ENCODE measurements around the gene SNX6. TPM values are rescaled to one million over a fixed set of nuclear protein-coding genes. Genes with fewer than 3 reads are reported as not detected.

Gene SNX6
- total RNA-seq, 1 experiment from 2014 or later = 73.4 TPM

GRCh38 chr14:34610101-34610500 lies 19.8 kb downstream of the SNX6 start:
- no peaks in the 10 kb centered on the region for H3K9me2 ChIP-seq (ENCODE audit: insufficient read depth)
- H3K4me3 ChIP-seq (replicated peaks in 1 of 2; ENCODE audit: low read depth in 1 of 2, low read length in 2 of 2) = no peak overlapping the region
- H3K27me3 ChIP-seq (ENCODE audit: insufficient read depth, low read length) = no peaks in the 10 kb centered on the region
- H3K79me2 ChIP-seq (ENCODE audit: insufficient read depth, low read length) = peaks cover 2% of the 10 kb centered on the region
- intact Hi-C loops (cut with micrococcal nuclease) = no loop called here
- H3K9ac ChIP-seq (ENCODE audit: low read length) = no peak overlapping the region
- no peaks in the 10 kb centered on the region for H3K9me3 ChIP-seq (ENCODE audit: control insufficient read depth in 1 of 2, insufficient read depth in 1 of 2, low read depth in 1 of 2, low read length in 2 of 2)
- peaks cover 0 to 4% of the 10 kb centered on the region in 2 experiments; a peak in 1 of 4 replicates for H3K4me1 ChIP-seq (ENCODE audit: control insufficient read depth in 1 of 2, insufficient read depth in 2 of 2, low read length in 2 of 2)
- TF ChIP-seq ZFX (IDR thresholded peaks at IDR 0.05) (no peak), TCF7L2 (IDR thresholded peaks at IDR 0.05; ENCODE audit: borderline replicate concordance, extremely low read depth, insufficient read depth, insufficient read length) (no peak)
- ATAC-seq (no peak), DNase-seq (ENCODE audit: low read depth, low spot score) (no peak)
- H3K36me3 ChIP-seq (ENCODE audit: control insufficient read depth in 1 of 2, insufficient read depth in 2 of 2, low read length in 2 of 2) = peaks cover 16 to 21% of the 10 kb centered on the region in 2 experiments
- H3K27ac ChIP-seq (ENCODE audit: low read depth, low read length) = no peak overlapping the region
- ChIA-PET POLR2A (no interaction called here), CTCF (no interaction called here), RAD21 (ENCODE audit: low non-redundant PET in 1 of 2, low total read pairs in 2 of 2, uncharacterized antibody in 2 of 2, unreplicated experiment in 2 of 2) (no interaction called here)
- no peak overlapping the region for H2AFZ ChIP-seq (ENCODE audit: low read depth, low read length, poor library complexity, severe bottlenecking)
- H3K4me2 ChIP-seq (ENCODE audit: low read length) = no peak overlapping the region
- no peaks in the 10 kb centered on the region for H4K20me1 ChIP-seq (ENCODE audit: insufficient read depth)
- BruUV-seq (replicated peaks) = no TSS peak

GRCh38 chr14:34605461-34605860 lies 24.5 kb downstream of the SNX6 start:
- Histone ChIP-seq H3K9me3 (ENCODE audit: control insufficient read depth in 1 of 2, insufficient read depth in 1 of 2, low read depth in 1 of 2, low read length in 2 of 2) (no peaks in the 10 kb centered on the region), H4K20me1 (ENCODE audit: insufficient read depth) (no peaks in the 10 kb centered on the region), H3K79me2 (ENCODE audit: insufficient read depth, low read length) (no peaks in the 10 kb centered on the region; the same call in 1 of the 2 replicates), H3K36me3 (ENCODE audit: control insufficient read depth in 1 of 2, insufficient read depth in 2 of 2, low read length in 2 of 2) (peaks cover 36 to 48% of the 10 kb centered on the region in 2 experiments), H3K27ac (ENCODE audit: low read depth, low read length) (no peak overlapping the region), H3K4me2 (ENCODE audit: low read length) (no peak overlapping the region), H3K4me1 (ENCODE audit: control insufficient read depth in 1 of 2, insufficient read depth in 2 of 2, low read length in 2 of 2) (peaks cover 0 to 4% of the 10 kb centered on the region in 2 experiments; a peak in 1 of 4 replicates), H3K9ac (ENCODE audit: low read length) (no peak overlapping the region), H3K9me2 (ENCODE audit: insufficient read depth) (no peaks in the 10 kb centered on the region), H2AFZ (ENCODE audit: low read depth, low read length, poor library complexity, severe bottlenecking) (no peak overlapping the region), H3K27me3 (ENCODE audit: insufficient read depth, low read length) (no peaks in the 10 kb centered on the region), H3K4me3 (replicated peaks in 1 of 2; ENCODE audit: low read depth in 1 of 2, low read length in 2 of 2) (no peak overlapping the region)
- POLR2A ChIA-PET = no interaction called here
- RAD21 ChIA-PET (ENCODE audit: low non-redundant PET in 1 of 2, low total read pairs in 2 of 2, uncharacterized antibody in 2 of 2, unreplicated experiment in 2 of 2) = no interaction called here
- intact Hi-C loops (cut with micrococcal nuclease) = loop anchor here (5.0 kb wide), 1 partner anchor 33 kb away; no protein-coding TSS in a partner anchor
- ATAC-seq (no peak), DNase-seq (ENCODE audit: low read depth, low spot score) (no peak)
- TF ChIP-seq SRF (IDR thresholded peaks at IDR 0.05; ENCODE audit: low read depth) (no peak), ZNF274 (IDR thresholded peaks at IDR 0.05; ENCODE audit: low read depth, low read length) (no peak), REST (IDR thresholded peaks at IDR 0.05; ENCODE audit: low read depth) (no peak), TCF7L2 (IDR thresholded peaks at IDR 0.05; ENCODE audit: borderline replicate concordance, extremely low read depth, insufficient read depth, insufficient read length) (no peak), EZH2phosphoT487 (IDR thresholded peaks at IDR 0.05; ENCODE audit: borderline replicate concordance) (no peak), MAX (IDR thresholded peaks at IDR 0.05) (no peak)
- CTCF ChIA-PET = no interaction called here
- BruUV-seq (replicated peaks) = no TSS peak
